PC-9 (cell line): ENCODE data around the gene THADA.

Experiments
- CTCF ChIP-seq: fragments of 200-600 bp; sonication (generic); conservative IDR thresholded peaks from 2 replicates; pipeline ENCODE4 v1.6.1; 2017; ENCODE audit warnings: mixed run types, antibody characterized with exemption, mild to moderate bottlenecking, moderate library complexity
- EZH2 ChIP-seq: fragments of 200-600 bp; sonication (generic); IDR thresholded peaks from 2 replicates; pipeline ENCODE4 v1.8.0; 2017; ENCODE audit warnings: antibody characterized with exemption, low read depth

- TF ChIP-seq CTCF: peak; percentile 73
- TF ChIP-seq EZH2: no peak
Observed at GRCh38 chr2:43605079-43605655, 9.3 kb upstream of the THADA start.
